SIG-M5 treated with dmso at 0.1 percent for 504 hours (cell line): Measurements from ENCODE around the gene SYT2.

ENCODE experiments used
- DNase-seq: peaks from one replicate; lab custom pipeline; 2025; ENCODE audit not compliant: unreplicated experiment; lab: John Stamatoyannopoulos, UW

SYT2 gene

GRCh38 chr1:202680586-202681352, 29.5 kb downstream of the SYT2 start:
- DNase-seq = no peak

GRCh38 chr1:202679406-202680177, 30.7 kb downstream of the SYT2 start:
- no peak for DNase-seq

- DNase-seq = no peak
These were observed 32.8 kb downstream of the SYT2 start for GRCh38 chr1:202677433-202677832.

GRCh38 chr1:202673531-202673930, 36.7 kb downstream of the SYT2 start:
- no peak for DNase-seq

- DNase-seq = peak; percentile 41
These were observed 38.9 kb downstream of the SYT2 start for GRCh38 chr1:202671399-202671798.

- DNase-seq = no peak
These were observed 44.8 kb downstream of the SYT2 start for GRCh38 chr1:202665417-202665816.

GRCh38 chr1:202664083-202664482, 46.2 kb downstream of the SYT2 start:
- no peak for DNase-seq

GRCh38 chr1:202663131-202663530, 47.1 kb downstream of the SYT2 start:
- DNase-seq = no peak

GRCh38 chr1:202662081-202662480, 48.2 kb downstream of the SYT2 start:
- DNase-seq = no peak

- DNase-seq = peak; percentile 29
These were observed 49.0 kb downstream of the SYT2 start for GRCh38 chr1:202661136-202661845.

GRCh38 chr1:202659974-202660373, 50.3 kb downstream of the SYT2 start:
- DNase-seq = peak; percentile 55

- no peak for DNase-seq
These were observed 50.7 kb downstream of the SYT2 start for GRCh38 chr1:202659541-202659940.

GRCh38 chr1:202658769-202659168, 51.5 kb downstream of the SYT2 start:
- no peak for DNase-seq

GRCh38 chr1:202658251-202658759, 51.9 kb downstream of the SYT2 start:
- DNase-seq = no peak

- peak; percentile 49 for DNase-seq
These were observed 53.2 kb downstream of the SYT2 start for GRCh38 chr1:202656951-202657646.

GRCh38 chr1:202656057-202656456, 54.2 kb downstream of the SYT2 start:
- no peak for DNase-seq

GRCh38 chr1:202654079-202654478, 56.2 kb downstream of the SYT2 start:
- no peak for DNase-seq

GRCh38 chr1:202649553-202650392, 60.5 kb downstream of the SYT2 start:
- no peak for DNase-seq

- no peak for DNase-seq
These were observed 61.5 kb downstream of the SYT2 start for GRCh38 chr1:202648605-202649226.

- no peak for DNase-seq
These were observed 65.2 kb downstream of the SYT2 start for GRCh38 chr1:202645097-202645476.
